Measurements from ENCODE around the gene SRRM4.

DNA sequence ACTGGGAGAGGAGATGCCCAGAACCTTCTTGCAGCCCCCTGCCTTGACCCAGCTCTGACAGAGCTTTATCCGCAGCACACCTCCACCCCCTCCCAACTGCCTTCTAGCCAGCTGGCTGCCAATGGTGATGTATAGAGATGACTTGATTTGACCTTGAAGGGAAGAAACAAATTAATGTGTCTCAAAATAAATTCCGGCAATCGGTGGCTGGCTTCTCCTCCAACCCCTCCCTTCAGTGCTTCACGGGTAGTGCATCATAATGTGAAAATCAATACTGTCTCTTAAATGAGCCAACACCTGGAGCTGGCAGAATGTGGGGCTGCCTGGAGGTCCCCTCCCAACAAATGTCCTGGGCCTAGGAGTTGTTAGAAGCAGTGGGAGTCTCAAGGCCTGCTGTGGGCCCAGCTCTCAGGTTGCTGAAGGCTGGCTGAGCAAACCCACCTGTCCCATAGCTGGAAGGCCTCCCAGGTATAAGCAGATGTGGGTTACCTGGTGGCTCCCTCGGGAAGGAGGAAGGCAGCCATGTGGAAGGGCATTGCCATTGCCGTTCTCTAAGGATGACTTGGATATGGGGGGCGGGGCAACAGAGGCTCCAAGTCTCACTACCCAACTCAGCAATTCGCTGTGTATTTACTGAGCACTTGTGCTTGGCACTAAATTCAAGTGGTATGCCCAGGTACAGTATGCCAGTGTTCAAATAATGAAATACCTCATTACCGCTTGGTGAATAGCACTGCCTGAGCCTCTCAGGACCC, 220.6 kb downstream of the SRRM4 start:
- no peak for TF ChIP-seq TAF1 (IDR thresholded peaks at IDR 0.05; ENCODE audit: borderline replicate concordance, insufficient read depth, low read length)
- no peak for TF ChIP-seq POLR2AphosphoS5 (IDR thresholded peaks at IDR 0.05; ENCODE audit: low read depth, low read length)
- TF ChIP-seq, protein P1, sequence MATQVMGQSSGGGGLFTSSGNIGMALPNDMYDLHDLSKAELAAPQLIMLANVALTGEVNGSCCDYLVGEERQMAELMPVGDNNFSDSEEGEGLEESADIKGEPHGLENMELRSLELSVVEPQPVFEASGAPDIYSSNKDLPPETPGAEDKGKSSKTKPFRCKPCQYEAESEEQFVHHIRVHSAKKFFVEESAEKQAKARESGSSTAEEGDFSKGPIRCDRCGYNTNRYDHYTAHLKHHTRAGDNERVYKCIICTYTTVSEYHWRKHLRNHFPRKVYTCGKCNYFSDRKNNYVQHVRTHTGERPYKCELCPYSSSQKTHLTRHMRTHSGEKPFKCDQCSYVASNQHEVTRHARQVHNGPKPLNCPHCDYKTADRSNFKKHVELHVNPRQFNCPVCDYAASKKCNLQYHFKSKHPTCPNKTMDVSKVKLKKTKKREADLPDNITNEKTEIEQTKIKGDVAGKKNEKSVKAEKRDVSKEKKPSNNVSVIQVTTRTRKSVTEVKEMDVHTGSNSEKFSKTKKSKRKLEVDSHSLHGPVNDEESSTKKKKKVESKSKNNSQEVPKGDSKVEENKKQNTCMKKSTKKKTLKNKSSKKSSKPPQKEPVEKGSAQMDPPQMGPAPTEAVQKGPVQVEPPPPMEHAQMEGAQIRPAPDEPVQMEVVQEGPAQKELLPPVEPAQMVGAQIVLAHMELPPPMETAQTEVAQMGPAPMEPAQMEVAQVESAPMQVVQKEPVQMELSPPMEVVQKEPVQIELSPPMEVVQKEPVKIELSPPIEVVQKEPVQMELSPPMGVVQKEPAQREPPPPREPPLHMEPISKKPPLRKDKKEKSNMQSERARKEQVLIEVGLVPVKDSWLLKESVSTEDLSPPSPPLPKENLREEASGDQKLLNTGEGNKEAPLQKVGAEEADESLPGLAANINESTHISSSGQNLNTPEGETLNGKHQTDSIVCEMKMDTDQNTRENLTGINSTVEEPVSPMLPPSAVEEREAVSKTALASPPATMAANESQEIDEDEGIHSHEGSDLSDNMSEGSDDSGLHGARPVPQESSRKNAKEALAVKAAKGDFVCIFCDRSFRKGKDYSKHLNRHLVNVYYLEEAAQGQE (IDR thresholded peaks at IDR 0.05; ENCODE audit: insufficient read depth in 1 of 2, low read depth in 2 of 2, low read length in 2 of 2), result no peak
